Muscle of back (tissue), 11 donors: ENCODE measurements around the gene LRRC25. TPM values are rescaled to one million over a fixed set of nuclear protein-coding genes. Genes with fewer than 3 reads are reported as not detected.

Experiments used
- DNase-seq, 3 donors: peaks; one replicate each; pipeline versions ENCODE4 v3.0.0 to v3.0.0-alpha.2; 2013
- polyA plus RNA-seq, 10 donors: library from polyadenylated mRNA; unstranded; fragments of 120-200 nt; gene quantifications; one replicate each; pipeline ENCODE4 v1.2.1, GENCODE V29; 2013; ENCODE audit not compliant: insufficient read length in 10 of 10

Gene LRRC25
- polyA plus RNA-seq, 10 donors = 1.0 to 2.5 (median 1.5) TPM

- peak; percentile 74 to 86 (median 78) for DNase-seq
These were observed 28.3 kb upstream of the LRRC25 start for GRCh38 chr19:18425515-18426415.

GRCh38 chr19:18424890-18425514 lies 27.6 kb upstream of the LRRC25 start:
- DNase-seq = no peak

- DNase-seq = no peak
These were observed 26.9 kb upstream of the LRRC25 start for GRCh38 chr19:18424122-18424889.

- no peak for DNase-seq
These were observed 26.0 kb upstream of the LRRC25 start for GRCh38 chr19:18423258-18424020.

- DNase-seq = no peak
These were observed 25.2 kb upstream of the LRRC25 start for GRCh38 chr19:18422530-18423191.

- DNase-seq = peak in 1 of 3 donors; percentile 15
These were observed 24.0 kb upstream of the LRRC25 start for GRCh38 chr19:18421371-18421959.

GRCh38 chr19:18420930-18421329 lies 23.5 kb upstream of the LRRC25 start:
- DNase-seq = peak in 1 of 3 donors; percentile 25

- peak in 1 of 3 donors; percentile 74 for DNase-seq
These were observed 22.5 kb upstream of the LRRC25 start for GRCh38 chr19:18419699-18420460.

GRCh38 chr19:18419195-18419698 lies 21.8 kb upstream of the LRRC25 start, which contains the start of gene SSBP4:
SSBP4 (plus strand) TSS chr19:18419398; CDS start chr19:18419649, 251 bp downstream.
- peak in 2 of 3 donors; percentile 85 to 87 for DNase-seq

- DNase-seq = peak in 1 of 3 donors; percentile 93
These were observed 21.2 kb upstream of the LRRC25 start for GRCh38 chr19:18418483-18419194.

- peak in 1 of 3 donors; percentile 91 for DNase-seq
These were observed 20.6 kb upstream of the LRRC25 start for GRCh38 chr19:18418029-18418482.

- DNase-seq = peak; percentile 86 to 96 (median 89)
These were observed 20.0 kb upstream of the LRRC25 start for GRCh38 chr19:18417250-18418028.

GRCh38 chr19:18416778-18417249 lies 19.4 kb upstream of the LRRC25 start:
- DNase-seq = peak; percentile 90 to 98 (median 95)

GRCh38 chr19:18415178-18415867 lies 17.9 kb upstream of the LRRC25 start:
- DNase-seq = peak; percentile 75 to 96 (median 85)

- peak in 1 of 3 donors; percentile 67 for DNase-seq
These were observed 17.2 kb upstream of the LRRC25 start for GRCh38 chr19:18414504-18415177.

GRCh38 chr19:18412610-18413239 lies 15.3 kb upstream of the LRRC25 start:
- DNase-seq = no peak
